Measurements from ENCODE around the gene ZBTB40. TPM values are rescaled to one million over a fixed set of nuclear protein-coding genes. Genes with fewer than 3 reads are reported as not detected.

The ZBTB40 gene
- total RNA-seq, 1 donor from 2014 or later: 7.4 TPM

DNA sequence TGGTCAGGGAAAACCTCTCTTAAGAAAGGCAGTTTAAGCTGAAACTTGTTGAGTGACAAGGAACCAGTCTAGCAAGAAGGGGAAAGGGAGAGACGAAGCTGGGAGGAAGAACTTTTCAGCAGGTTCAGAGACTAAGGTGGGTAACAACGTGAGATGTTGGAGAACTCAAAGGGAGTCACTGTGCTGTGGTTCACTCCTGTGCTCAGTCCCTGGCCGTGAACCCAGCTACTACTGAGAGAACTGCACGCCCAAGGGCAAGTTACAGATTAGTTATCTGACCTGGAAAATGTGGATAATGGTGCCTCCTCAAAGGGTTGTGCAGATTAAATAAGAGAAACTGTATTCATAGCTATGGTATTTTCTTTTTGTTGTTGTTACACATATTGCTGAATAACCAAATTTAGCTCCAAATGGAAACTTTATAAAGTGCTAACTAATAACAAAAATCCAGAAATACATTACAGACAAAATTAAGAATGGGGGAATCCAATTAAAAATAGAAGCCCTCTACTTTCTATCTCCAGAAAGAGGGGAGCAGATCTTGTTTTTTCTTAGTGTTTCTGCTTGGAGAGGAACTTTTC is 2.9 kb downstream of the ZBTB40 start:
- FAIRE-seq: no peak

DNA sequence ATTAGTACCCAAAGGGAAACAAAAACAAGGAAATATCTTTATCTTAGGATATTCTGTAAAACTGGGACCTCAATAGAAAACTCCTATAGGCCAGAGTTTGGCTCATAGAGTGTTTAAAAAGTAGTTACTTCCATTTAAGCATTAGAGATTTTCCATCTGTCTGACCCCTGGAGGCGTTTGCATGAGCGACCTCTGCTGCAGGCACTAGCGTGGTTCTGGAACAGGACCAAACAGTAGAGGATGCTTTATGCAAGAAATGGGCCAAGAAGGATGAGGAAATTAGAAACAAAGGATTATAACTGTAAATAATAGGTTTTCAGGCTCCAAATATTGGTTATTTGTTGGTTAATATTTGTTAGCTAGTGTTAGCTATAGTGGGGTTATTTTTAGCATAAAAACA is 5.7 kb downstream of the ZBTB40 start:
- TF ChIP-seq, protein P1, sequence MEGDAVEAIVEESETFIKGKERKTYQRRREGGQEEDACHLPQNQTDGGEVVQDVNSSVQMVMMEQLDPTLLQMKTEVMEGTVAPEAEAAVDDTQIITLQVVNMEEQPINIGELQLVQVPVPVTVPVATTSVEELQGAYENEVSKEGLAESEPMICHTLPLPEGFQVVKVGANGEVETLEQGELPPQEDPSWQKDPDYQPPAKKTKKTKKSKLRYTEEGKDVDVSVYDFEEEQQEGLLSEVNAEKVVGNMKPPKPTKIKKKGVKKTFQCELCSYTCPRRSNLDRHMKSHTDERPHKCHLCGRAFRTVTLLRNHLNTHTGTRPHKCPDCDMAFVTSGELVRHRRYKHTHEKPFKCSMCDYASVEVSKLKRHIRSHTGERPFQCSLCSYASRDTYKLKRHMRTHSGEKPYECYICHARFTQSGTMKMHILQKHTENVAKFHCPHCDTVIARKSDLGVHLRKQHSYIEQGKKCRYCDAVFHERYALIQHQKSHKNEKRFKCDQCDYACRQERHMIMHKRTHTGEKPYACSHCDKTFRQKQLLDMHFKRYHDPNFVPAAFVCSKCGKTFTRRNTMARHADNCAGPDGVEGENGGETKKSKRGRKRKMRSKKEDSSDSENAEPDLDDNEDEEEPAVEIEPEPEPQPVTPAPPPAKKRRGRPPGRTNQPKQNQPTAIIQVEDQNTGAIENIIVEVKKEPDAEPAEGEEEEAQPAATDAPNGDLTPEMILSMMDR (IDR thresholded peaks at IDR 0.05; ENCODE audit: insufficient read depth, low read length, severe bottlenecking): no peak
- no peaks in the 10 kb centered on the region for H3K27me3 ChIP-seq (ENCODE audit: control insufficient read depth, insufficient read depth, low read length)
- DNase-seq (ENCODE audit: low read depth) (no peak), FAIRE-seq (no peak)
- no peak overlapping the region for H3K4me3 ChIP-seq (ENCODE audit: low read depth, low read length)
- H3K36me3 ChIP-seq (ENCODE audit: control insufficient read depth, insufficient read depth, low read length): no peaks in the 10 kb centered on the region

More for the DNA sequence above, 2.9 kb downstream of the ZBTB40 start:
- H3K36me3 ChIP-seq (ENCODE audit: control insufficient read depth, insufficient read depth, low read length): no peaks in the 10 kb centered on the region
- no peaks in the 10 kb centered on the region for H3K27me3 ChIP-seq (ENCODE audit: control insufficient read depth, insufficient read depth, low read length)
- DNase-seq (ENCODE audit: low read depth): no peak
- H3K4me3 ChIP-seq (ENCODE audit: low read depth, low read length): no peak overlapping the region
- TF ChIP-seq, protein P1 (IDR thresholded peaks at IDR 0.05; ENCODE audit: insufficient read depth, low read length, severe bottlenecking): no peak

DNA sequence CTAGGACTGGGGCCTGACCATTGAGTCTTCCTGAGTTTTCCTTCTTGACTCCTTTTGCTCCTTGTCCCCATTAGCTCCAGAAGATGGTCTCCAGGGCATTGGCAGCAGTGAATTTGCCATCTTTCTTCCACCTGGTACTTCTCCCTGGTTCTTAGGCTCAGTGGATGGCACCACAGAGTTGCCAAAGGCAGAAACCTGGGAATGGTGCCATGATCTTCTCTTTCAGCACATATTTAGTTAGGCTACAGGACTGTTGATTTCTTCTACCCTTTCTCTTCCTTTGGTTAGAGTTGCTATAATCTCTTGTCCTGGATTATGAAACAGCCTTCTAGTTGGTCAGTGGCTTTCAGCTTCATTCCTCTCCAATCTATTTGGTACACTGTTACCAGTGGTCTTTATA is 6.2 kb downstream of the ZBTB40 start:
- Histone ChIP-seq H3K4me3 (ENCODE audit: low read depth, low read length) (no peak overlapping the region), H3K27me3 (ENCODE audit: control insufficient read depth, insufficient read depth, low read length) (no peaks in the 10 kb centered on the region), H3K36me3 (ENCODE audit: control insufficient read depth, insufficient read depth, low read length) (no peaks in the 10 kb centered on the region)
- DNase-seq (ENCODE audit: low read depth): no peak
- FAIRE-seq: no peak
- TF ChIP-seq, protein P1 (IDR thresholded peaks at IDR 0.05; ENCODE audit: insufficient read depth, low read length, severe bottlenecking): no peak

GRCh38 chr1:22461100-22461499 is 9.4 kb downstream of the ZBTB40 start:
- DNase-seq (ENCODE audit: low read depth) (no peak), FAIRE-seq (no peak)
- no peaks in the 10 kb centered on the region for H3K27me3 ChIP-seq (ENCODE audit: control insufficient read depth, insufficient read depth, low read length)
- H3K4me3 ChIP-seq (ENCODE audit: low read depth, low read length): no peak overlapping the region
- TF ChIP-seq, protein P1 (IDR thresholded peaks at IDR 0.05; ENCODE audit: insufficient read depth, low read length, severe bottlenecking): no peak
- H3K36me3 ChIP-seq (ENCODE audit: control insufficient read depth, insufficient read depth, low read length): no peaks in the 10 kb centered on the region

GRCh38 chr1:22461678-22462527 is 10.3 kb downstream of the ZBTB40 start:
- Histone ChIP-seq H3K4me3 (ENCODE audit: low read depth, low read length) (no peak overlapping the region), H3K36me3 (ENCODE audit: control insufficient read depth, insufficient read depth, low read length) (no peaks in the 10 kb centered on the region), H3K27me3 (ENCODE audit: control insufficient read depth, insufficient read depth, low read length) (no peaks in the 10 kb centered on the region)
- TF ChIP-seq, protein P1 (IDR thresholded peaks at IDR 0.05; ENCODE audit: insufficient read depth, low read length, severe bottlenecking): no peak
- DNase-seq (ENCODE audit: low read depth) (no peak), FAIRE-seq (no peak)

Measured in bronchial epithelial cell (primary cell).